ENCODE measurements around the gene ITFG2. TPM values are rescaled to one million over a fixed set of nuclear protein-coding genes. Genes with fewer than 3 reads are reported as not detected.
A peak's percentile ranks its signal among the peaks of the same experiment; 100 is the strongest.

The ITFG2 gene
- total RNA-seq, 1 experiment from 2014 or later: 41.3 TPM

DNA sequence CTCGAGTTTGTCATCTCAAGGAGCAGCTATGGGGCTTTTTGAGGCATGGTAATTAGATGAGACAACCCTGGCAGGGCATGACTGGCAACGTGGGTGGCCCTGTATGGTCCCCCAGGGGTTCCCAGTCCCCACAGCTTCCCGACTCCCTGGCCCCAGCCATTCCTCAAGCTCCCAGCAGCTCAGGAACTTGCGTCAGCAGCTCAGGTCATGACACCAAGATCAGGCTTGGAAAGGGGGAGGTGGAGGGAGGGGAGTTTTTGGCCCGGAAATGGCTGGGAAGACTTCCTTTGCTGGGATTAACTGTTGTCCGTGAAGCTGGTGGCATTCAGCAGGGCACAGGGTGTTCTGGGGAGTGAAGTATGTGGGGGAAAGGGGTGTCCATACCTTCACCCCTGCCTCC, 32.8 kb downstream of the ITFG2 start:
- Histone ChIP-seq H3K9me3 (ENCODE audit: insufficient read depth, low read depth) (no peaks in the 10 kb centered on the region), H3F3A (ENCODE audit: insufficient read depth, low read depth) (no peaks in the 10 kb centered on the region; the same call in 1 of the 2 replicates), H3K4me1 (replicated peaks; ENCODE audit: insufficient read depth) (no peaks in the 10 kb centered on the region), H3K79me2 (ENCODE audit: low read depth) (no peaks in the 10 kb centered on the region), H3K27ac (no peak overlapping the region), H3K36me3 (ENCODE audit: low read depth) (no peaks in the 10 kb centered on the region), H3K4me3 (no peak overlapping the region), H4K20me1 (ENCODE audit: insufficient read depth) (no peaks in the 10 kb centered on the region), H3K9me2 (ENCODE audit: insufficient read depth) (no peaks in the 10 kb centered on the region), H2AFZ (no peak overlapping the region), H3K4me2 (no peak overlapping the region), H3K27me3 (ENCODE audit: insufficient read depth, low read depth) (no peaks in the 10 kb centered on the region)
- TF ChIP-seq, protein P1, sequence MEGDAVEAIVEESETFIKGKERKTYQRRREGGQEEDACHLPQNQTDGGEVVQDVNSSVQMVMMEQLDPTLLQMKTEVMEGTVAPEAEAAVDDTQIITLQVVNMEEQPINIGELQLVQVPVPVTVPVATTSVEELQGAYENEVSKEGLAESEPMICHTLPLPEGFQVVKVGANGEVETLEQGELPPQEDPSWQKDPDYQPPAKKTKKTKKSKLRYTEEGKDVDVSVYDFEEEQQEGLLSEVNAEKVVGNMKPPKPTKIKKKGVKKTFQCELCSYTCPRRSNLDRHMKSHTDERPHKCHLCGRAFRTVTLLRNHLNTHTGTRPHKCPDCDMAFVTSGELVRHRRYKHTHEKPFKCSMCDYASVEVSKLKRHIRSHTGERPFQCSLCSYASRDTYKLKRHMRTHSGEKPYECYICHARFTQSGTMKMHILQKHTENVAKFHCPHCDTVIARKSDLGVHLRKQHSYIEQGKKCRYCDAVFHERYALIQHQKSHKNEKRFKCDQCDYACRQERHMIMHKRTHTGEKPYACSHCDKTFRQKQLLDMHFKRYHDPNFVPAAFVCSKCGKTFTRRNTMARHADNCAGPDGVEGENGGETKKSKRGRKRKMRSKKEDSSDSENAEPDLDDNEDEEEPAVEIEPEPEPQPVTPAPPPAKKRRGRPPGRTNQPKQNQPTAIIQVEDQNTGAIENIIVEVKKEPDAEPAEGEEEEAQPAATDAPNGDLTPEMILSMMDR (conservative IDR thresholded peaks at IDR 0.05): no peak
- TF ChIP-seq EZH2 (IDR thresholded peaks at IDR 0.05; ENCODE audit: low read depth): no peak
- ChIA-PET POLR2A (ENCODE audit: unreplicated experiment) (interaction anchor here (0.6 kb wide), 1 partner anchor 17 kb away, joined by 3 read pairs; no protein-coding TSS in a partner anchor), CTCF (interaction anchor here (0.6 kb wide), 2 partner anchors 156 to 478 kb away, joined by 3 to 5 read pairs; no protein-coding TSS in a partner anchor)
- intact Hi-C loops (cut with micrococcal nuclease; ENCODE audit: unreplicated experiment): no loop called here
- no TSS peak for BruUV-seq (replicated peaks)
- no peak for DNase-seq

DNA sequence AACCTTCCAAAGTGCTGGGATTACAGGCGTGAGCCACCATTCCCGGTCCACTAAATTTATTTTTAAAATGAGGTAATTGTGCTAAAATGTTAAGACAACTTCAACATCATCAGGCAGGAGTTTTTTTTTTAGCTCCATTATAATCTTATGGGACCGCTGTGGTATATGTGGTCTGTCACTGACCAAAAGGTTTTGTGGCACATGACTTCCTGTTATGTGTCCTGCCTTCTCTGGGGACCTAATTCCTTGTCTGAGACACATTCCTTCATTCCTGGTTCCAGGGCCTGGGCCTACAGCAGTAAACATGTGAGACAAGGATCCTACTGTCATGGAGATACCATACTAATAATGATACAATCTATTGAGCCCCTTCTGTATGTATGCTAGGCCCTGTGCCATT, 39.5 kb downstream of the ITFG2 start:
- Histone ChIP-seq H3K4me2 (no peak overlapping the region), H3F3A (ENCODE audit: insufficient read depth, low read depth) (0 out of 2 replicates have a peak, but pooled peaks cover 2% of the 10 kb centered on the region), H3K36me3 (ENCODE audit: low read depth) (no peaks in the 10 kb centered on the region), H3K9me2 (ENCODE audit: insufficient read depth) (no peaks in the 10 kb centered on the region), H2AFZ (no peak overlapping the region), H3K27ac (no peak overlapping the region), H4K20me1 (ENCODE audit: insufficient read depth) (no peaks in the 10 kb centered on the region), H3K4me1 (replicated peaks; ENCODE audit: insufficient read depth) (no peaks in the 10 kb centered on the region), H3K9me3 (ENCODE audit: insufficient read depth, low read depth) (no peaks in the 10 kb centered on the region), H3K4me3 (no peak overlapping the region), H3K79me2 (ENCODE audit: low read depth) (no peaks in the 10 kb centered on the region), H3K27me3 (ENCODE audit: insufficient read depth, low read depth) (no peaks in the 10 kb centered on the region)
- CTCF ChIA-PET: interaction anchor here (0.6 to 0.7 kb wide), 2 partner anchors 12 to 110 kb away, joined by 3 read pairs; no protein-coding TSS in a partner anchor
- POLR2A ChIA-PET (ENCODE audit: unreplicated experiment): interaction anchor here (0.6 kb wide), 1 partner anchor 40 kb away, joined by 5 read pairs; no protein-coding TSS in a partner anchor
- intact Hi-C loops (cut with micrococcal nuclease; ENCODE audit: unreplicated experiment): no loop called here
- no peak for DNase-seq
- no TSS peak for BruUV-seq (replicated peaks)
- TF ChIP-seq, protein P1 (conservative IDR thresholded peaks at IDR 0.05): no peak
- no peak for TF ChIP-seq EZH2 (IDR thresholded peaks at IDR 0.05; ENCODE audit: low read depth)

DNA sequence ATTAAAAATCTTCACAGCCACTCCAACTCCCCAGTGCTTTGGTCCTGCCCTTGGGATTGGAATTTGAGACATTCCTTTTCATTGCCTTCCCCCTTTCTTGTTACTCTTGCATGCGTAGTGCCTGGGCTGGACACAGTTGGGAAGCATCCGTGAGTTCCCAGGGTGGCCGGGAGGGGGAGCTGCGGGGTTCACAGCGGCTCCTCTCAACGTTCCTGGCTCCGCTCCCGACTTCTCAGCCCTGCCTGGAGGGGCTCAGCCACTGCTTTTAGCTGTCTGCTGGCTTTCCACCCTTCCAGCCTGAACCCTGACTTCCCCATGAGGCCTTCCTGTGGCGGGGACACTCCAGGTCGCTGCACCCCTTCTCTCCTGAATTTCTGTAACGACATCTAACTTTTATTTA, 41.2 kb downstream of the ITFG2 start:
- no peak overlapping the region for H3K4me2 ChIP-seq
- H2AFZ ChIP-seq: no peak overlapping the region
- no peaks in the 10 kb centered on the region for H3K36me3 ChIP-seq (ENCODE audit: low read depth)
- no peaks in the 10 kb centered on the region for H3K9me3 ChIP-seq (ENCODE audit: insufficient read depth, low read depth)
- no peaks in the 10 kb centered on the region for H4K20me1 ChIP-seq (ENCODE audit: insufficient read depth)
- no peak overlapping the region for H3K4me3 ChIP-seq
- peaks cover 2% of the 10 kb centered on the region; the same call in 1 of the 2 replicates for H3F3A ChIP-seq (ENCODE audit: insufficient read depth, low read depth)
- H3K9me2 ChIP-seq (ENCODE audit: insufficient read depth): no peaks in the 10 kb centered on the region
- intact Hi-C loops (cut with micrococcal nuclease; ENCODE audit: unreplicated experiment): no loop called here
- ChIA-PET CTCF (interaction anchor here (0.7 to 1.5 kb wide), 5 partner anchors 11 to 425 kb away, joined by 3 to 4 read pairs (median 4); no protein-coding TSS in a partner anchor), POLR2A (ENCODE audit: unreplicated experiment) (interaction anchor here (0.7 kb wide), 1 partner anchor 332 kb away, joined by 24 read pairs; no protein-coding TSS in a partner anchor)
- no peak overlapping the region for H3K27ac ChIP-seq
- BruUV-seq (replicated peaks): no TSS peak
- H3K4me1 ChIP-seq (replicated peaks; ENCODE audit: insufficient read depth): no peaks in the 10 kb centered on the region
- TF ChIP-seq EZH2 (IDR thresholded peaks at IDR 0.05; ENCODE audit: low read depth): no peak
- TF ChIP-seq, protein P1 (conservative IDR thresholded peaks at IDR 0.05): peak; percentile 80
- DNase-seq: peak in 1 of 2 experiments; percentile 79
- no peaks in the 10 kb centered on the region for H3K27me3 ChIP-seq (ENCODE audit: insufficient read depth, low read depth)
- no peaks in the 10 kb centered on the region for H3K79me2 ChIP-seq (ENCODE audit: low read depth)
